Measurements from ENCODE around the gene DPF3.

GRCh38 chr14:72774141-72774540, 119.8 kb downstream of the DPF3 start:
- TF ChIP-seq CTCF (IDR thresholded peaks at IDR 0.05; ENCODE audit: low read depth, low read length, poor library complexity, severe bottlenecking) (no peak), EZH2phosphoT487 (IDR thresholded peaks at IDR 0.05; ENCODE audit: borderline replicate concordance, low read length) (no peak)
